GM18511 (cell line): ENCODE measurements around the gene AGMO.

Experiments
- ATAC-seq: cut with Tn5 transposase; IDR thresholded peaks from one replicate; pipeline ENCODE4 v1.9.1; 2021; ENCODE audit warnings: mild to moderate bottlenecking, moderate library complexity; ENCODE audit not compliant: unreplicated experiment

AGMO gene

GRCh38 chr7:15159261-15159660 lies 402.6 kb downstream of the AGMO start:
- no peak for ATAC-seq

- ATAC-seq = no peak
Measured at GRCh38 chr7:15158141-15158810, 403.5 kb downstream of the AGMO start.
